DOHH2 (cell line): Measurements from ENCODE around the gene TMEM176B.

Source experiments
- CTCF ChIP-seq: fragments of 200-600 bp; sonication (generic); IDR thresholded peaks from one replicate; pipeline ENCODE4 v1.5.1; 2014; ENCODE audit warnings: antibody characterized with exemption, mild to moderate bottlenecking, low read depth, low read length; ENCODE audit not compliant: poor library complexity, severe bottlenecking
- EZH2phosphoT487 ChIP-seq: fragments of 200-600 bp; sonication (generic); IDR thresholded peaks from 2 replicates; pipeline ENCODE4 v1.6.1; 2017; ENCODE audit warnings: borderline replicate concordance, mild to moderate bottlenecking, antibody characterized with exemption, low read length, moderate library complexity, mixed read lengths

DNA sequence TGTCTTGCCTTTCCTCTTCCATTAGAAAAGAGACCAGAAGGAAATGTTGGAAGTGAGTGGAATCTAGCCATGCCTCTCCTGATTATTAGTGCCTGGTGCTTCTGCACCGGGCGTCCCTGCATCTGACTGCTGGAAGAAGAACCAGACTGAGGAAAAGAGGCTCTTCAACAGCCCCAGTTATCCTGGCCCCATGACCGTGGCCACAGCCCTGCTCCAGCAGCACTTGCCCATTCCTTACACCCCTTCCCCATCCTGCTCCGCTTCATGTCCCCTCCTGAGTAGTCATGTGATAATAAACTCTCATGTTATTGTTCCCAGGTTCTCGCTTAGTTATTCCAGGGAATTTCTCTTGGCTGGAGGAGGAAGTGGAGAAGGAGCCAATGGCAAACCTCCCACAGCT lies 4.6 kb upstream of the TMEM176B start:
- no peak for TF ChIP-seq CTCF
- TF ChIP-seq EZH2phosphoT487 = no peak
